Calu3 (cell line): ENCODE measurements around the gene USP17L19. TPM values are rescaled to one million over a fixed set of nuclear protein-coding genes. Genes with fewer than 3 reads are reported as not detected.
"Not testable (repeated sequence)": the region's sequence is repeated elsewhere in the genome, so short reads cannot be mapped to it uniquely, and the experiment has no call there.

Experiments used
- Bru-seq: library from RNA; stranded (reverse); fragments of 400-500 nt; gene quantifications from one replicate; lab custom pipeline; 2021; lab: Mats Ljungman, UMichigan
- BruChase-seq, 2 experiments: library from RNA; stranded (reverse); fragments of 400-500 nt; gene quantifications; one replicate each; lab custom pipeline; 2021; lab: Mats Ljungman, UMichigan
- BruUV-seq: library from RNA; stranded (reverse); fragments of 400-500 nt; replicated peaks from 2 replicates; lab custom pipeline; 2021; lab: Mats Ljungman, UMichigan
- CTCF ChIA-PET: fragments of 300-600 bp; sonication (Branson Sonifier 250); formaldehyde crosslinking; loops from one replicate; lab custom pipeline; 2022; ENCODE audit warnings: antibody characterized with exemption; lab: Charles Lee
- DNase-seq: peaks from one replicate; pipeline ENCODE4 v3.0.0; 2022
- H3K27ac Mint-ChIP-seq: one replicate; pipeline ENCODE4 v1.8.0; 2022; ENCODE audit warnings: mixed read lengths; ENCODE audit not compliant: unreplicated experiment
- H3K27me3 Mint-ChIP-seq: one replicate; pipeline ENCODE4 v1.8.0; 2022; ENCODE audit warnings: mixed read lengths; ENCODE audit not compliant: unreplicated experiment
- H3K36me3 Mint-ChIP-seq: one replicate; pipeline ENCODE4 v1.8.0; 2022; ENCODE audit warnings: mild to moderate bottlenecking, moderate library complexity, mixed read lengths; ENCODE audit not compliant: insufficient read depth, unreplicated experiment
- H3K4me1 Mint-ChIP-seq: one replicate; pipeline ENCODE4 v1.8.0; 2022; ENCODE audit warnings: mild to moderate bottlenecking, low read depth, mixed read lengths; ENCODE audit not compliant: unreplicated experiment
- H3K4me3 Mint-ChIP-seq: one replicate; pipeline ENCODE4 v1.8.0; 2022; ENCODE audit warnings: mild to moderate bottlenecking, low read depth, moderate library complexity, mixed read lengths; ENCODE audit not compliant: unreplicated experiment
- H3K9me3 Mint-ChIP-seq: one replicate; pipeline ENCODE4 v1.8.0; 2022; ENCODE audit warnings: low read depth, mixed read lengths; ENCODE audit not compliant: unreplicated experiment
- intact Hi-C: fragments of 100-400 bp; cut with micrococcal nuclease; formaldehyde crosslinking; loops from one replicate; pipeline ENCODE4 v1.10.0; 2022; ENCODE audit not compliant: unreplicated experiment
- long read RNA-seq: library from polyadenylated mRNA; stranded (forward); transcript quantifications from one replicate; pipeline ENCODE4 v2.0.0, GENCODE V29; 2022
- total RNA-seq: library from RNA; stranded (reverse); gene quantifications from 2 replicates; pipeline ENCODE4 v1.2.3, GENCODE V29; 2022

Gene USP17L19, protein sequence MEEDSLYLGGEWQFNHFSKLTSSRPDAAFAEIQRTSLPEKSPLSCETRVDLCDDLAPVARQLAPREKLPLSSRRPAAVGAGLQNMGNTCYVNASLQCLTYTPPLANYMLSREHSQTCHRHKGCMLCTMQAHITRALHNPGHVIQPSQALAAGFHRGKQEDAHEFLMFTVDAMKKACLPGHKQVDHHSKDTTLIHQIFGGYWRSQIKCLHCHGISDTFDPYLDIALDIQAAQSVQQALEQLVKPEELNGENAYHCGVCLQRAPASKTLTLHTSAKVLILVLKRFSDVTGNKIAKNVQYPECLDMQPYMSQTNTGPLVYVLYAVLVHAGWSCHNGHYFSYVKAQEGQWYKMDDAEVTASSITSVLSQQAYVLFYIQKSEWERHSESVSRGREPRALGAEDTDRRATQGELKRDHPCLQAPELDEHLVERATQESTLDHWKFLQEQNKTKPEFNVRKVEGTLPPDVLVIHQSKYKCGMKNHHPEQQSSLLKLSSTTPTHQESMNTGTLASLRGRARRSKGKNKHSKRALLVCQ
- total RNA-seq (not detected in 2 replicates), Bru-seq, nascent RNA (not detected), BruChase-seq, experiment 1, labeled RNA remaining after a 6-hour chase (not detected), BruChase-seq, experiment 2, labeled RNA remaining after a 2-hour chase (not detected)
- long read RNA-seq, result 0 reads

DNA sequence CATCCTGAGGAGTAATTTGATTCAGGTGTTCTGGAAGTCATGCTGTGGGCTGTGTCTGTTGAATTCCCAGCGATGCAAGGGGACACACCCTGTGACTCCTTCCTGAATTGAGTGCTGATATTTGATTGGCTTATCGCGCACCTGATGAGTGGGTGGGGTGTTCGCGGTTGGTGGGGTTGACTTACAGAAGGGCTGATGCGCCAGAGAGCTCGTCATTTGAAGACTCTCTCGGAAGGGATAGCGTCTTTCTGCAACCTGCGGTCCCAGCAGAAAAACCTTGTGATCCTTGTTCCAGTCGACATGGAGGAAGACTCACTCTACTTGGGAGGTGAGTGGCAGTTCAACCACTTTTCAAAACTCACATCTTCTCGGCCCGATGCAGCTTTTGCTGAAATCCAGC lies at the start of gene USP17L19:
Gene USP17L19 (plus strand): TSS at position 301 of the 400 bp plus-strand sequence. CDS start 0 bp downstream, at position 301.
- H3K9me3 Mint-ChIP-seq, H3K4me1 Mint-ChIP-seq, intact Hi-C loops, CTCF ChIA-PET, BruUV-seq, H3K4me3 Mint-ChIP-seq, DNase-seq, H3K27ac Mint-ChIP-seq, H3K36me3 Mint-ChIP-seq, H3K27me3 Mint-ChIP-seq: not testable (repeated sequence)

DNA sequence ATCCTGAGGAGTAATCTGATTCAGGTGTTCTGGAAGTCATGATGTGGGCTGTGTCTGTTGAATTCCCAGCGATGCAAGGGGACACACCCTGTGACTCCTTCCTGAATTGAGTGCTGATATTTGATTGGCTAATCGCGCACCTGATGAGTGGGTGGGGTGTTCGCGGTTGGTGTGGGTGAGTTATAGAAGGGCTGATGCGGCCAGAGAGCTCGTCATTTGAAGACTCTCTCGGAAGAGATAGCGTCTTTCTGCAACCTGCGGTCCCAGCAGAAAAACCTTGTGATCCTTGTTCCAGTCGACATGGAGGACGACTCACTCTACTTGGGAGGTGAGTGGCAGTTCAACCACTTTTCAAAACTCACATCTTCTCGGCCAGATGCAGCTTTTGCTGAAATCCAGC lies 42.8 kb upstream of the USP17L19 start, which contains the start of gene USP17L10:
Gene USP17L10 (plus strand): TSS at position 301 of the 400 bp plus-strand sequence. CDS start 0 bp downstream, at position 301.
- BruUV-seq, H3K36me3 Mint-ChIP-seq, intact Hi-C loops, H3K27me3 Mint-ChIP-seq, H3K27ac Mint-ChIP-seq, CTCF ChIA-PET, H3K4me1 Mint-ChIP-seq, DNase-seq, H3K4me3 Mint-ChIP-seq, H3K9me3 Mint-ChIP-seq: not testable (repeated sequence)

DNA sequence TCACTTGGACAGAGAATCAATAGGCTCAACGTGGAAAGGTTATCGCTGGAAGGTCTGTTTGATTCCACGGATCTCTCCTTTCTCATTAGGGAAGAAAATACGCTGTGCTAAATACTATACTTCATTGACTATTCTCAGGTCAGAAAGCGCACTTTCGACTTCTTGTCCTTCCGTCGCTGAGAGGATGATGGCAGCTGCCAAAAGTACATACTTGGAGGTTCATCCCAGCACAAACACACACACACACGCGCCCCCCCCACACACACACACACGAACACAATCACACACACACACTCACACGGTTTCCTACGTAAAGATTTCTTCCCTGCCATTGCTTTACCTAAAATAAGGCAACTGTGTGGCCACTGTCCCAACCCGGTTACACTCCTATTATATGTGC lies 38.5 kb upstream of the USP17L19 start:
- H3K27ac Mint-ChIP-seq, BruUV-seq, H3K36me3 Mint-ChIP-seq, H3K27me3 Mint-ChIP-seq, H3K9me3 Mint-ChIP-seq, intact Hi-C loops, DNase-seq, H3K4me1 Mint-ChIP-seq, H3K4me3 Mint-ChIP-seq, CTCF ChIA-PET: not testable (repeated sequence)

DNA sequence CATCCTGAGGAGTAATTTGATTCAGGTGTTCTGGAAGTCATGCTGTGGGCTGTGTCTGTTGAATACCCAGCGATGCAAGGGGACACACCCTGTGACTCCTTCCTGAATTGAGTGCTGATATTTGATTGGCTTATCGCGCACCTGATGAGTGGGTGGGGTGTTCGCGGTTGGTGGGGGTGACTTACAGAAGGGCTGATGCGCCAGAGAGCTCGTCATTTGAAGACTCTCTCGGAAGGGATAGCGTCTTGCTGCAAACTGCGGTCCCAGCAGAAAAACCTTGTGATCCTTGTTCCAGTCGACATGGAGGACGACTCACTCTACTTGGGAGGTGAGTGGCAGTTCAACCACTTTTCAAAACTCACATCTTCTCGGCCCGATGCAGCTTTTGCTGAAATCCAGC lies 38.1 kb upstream of the USP17L19 start, which contains the start of gene USP17L11:
Gene USP17L11 (plus strand): TSS at position 301 of the 400 bp plus-strand sequence. CDS start 0 bp downstream, at position 301.
- intact Hi-C loops, BruUV-seq, H3K27ac Mint-ChIP-seq, H3K27me3 Mint-ChIP-seq, DNase-seq, H3K9me3 Mint-ChIP-seq, CTCF ChIA-PET, H3K4me1 Mint-ChIP-seq, H3K36me3 Mint-ChIP-seq, H3K4me3 Mint-ChIP-seq: not testable (repeated sequence)

DNA sequence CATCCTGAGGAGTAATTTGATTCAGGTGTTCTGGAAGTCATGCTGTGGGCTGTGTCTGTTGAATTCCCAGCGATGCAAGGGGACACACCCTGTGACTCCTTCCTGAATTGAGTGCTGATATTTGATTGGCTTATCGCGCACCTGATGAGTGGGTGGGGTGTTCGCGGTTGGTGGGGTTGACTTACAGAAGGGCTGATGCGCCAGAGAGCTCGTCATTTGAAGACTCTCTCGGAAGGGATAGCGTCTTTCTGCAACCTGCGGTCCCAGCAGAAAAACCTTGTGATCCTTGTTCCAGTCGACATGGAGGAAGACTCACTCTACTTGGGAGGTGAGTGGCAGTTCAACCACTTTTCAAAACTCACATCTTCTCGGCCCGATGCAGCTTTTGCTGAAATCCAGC lies 33.3 kb upstream of the USP17L19 start, which contains the start of gene USP17L12:
Gene USP17L12 (plus strand): TSS at position 301 of the 400 bp plus-strand sequence. CDS start 0 bp downstream, at position 301.
- H3K4me3 Mint-ChIP-seq, H3K9me3 Mint-ChIP-seq, H3K36me3 Mint-ChIP-seq, H3K27me3 Mint-ChIP-seq, H3K27ac Mint-ChIP-seq, H3K4me1 Mint-ChIP-seq, BruUV-seq, DNase-seq, CTCF ChIA-PET, intact Hi-C loops: not testable (repeated sequence)

DNA sequence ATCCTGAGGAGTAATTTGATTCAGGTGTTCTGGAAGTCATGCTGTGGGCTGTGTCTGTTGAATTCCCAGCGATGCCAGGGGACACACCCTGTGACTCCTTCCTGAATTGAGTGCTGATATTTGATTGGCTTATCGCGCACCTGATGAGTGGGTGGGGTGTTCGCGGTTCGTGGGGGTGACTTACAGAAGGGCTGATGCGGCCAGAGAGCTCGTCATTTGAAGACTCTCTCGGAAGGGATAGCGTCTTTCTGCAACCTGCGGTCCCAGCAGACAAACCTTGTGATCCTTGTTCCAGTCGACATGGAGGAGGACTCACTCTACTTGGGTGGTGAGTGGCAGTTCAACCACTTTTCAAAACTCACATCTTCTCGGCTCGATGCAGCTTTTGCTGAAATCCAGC lies 28.6 kb upstream of the USP17L19 start, which contains the start of gene USP17L13:
Gene USP17L13 (plus strand): TSS at position 301 of the 400 bp plus-strand sequence. CDS start 0 bp downstream, at position 301.
- H3K27ac Mint-ChIP-seq, H3K4me1 Mint-ChIP-seq, H3K9me3 Mint-ChIP-seq, CTCF ChIA-PET, H3K36me3 Mint-ChIP-seq, H3K27me3 Mint-ChIP-seq, H3K4me3 Mint-ChIP-seq, BruUV-seq, intact Hi-C loops, DNase-seq: not testable (repeated sequence)

DNA sequence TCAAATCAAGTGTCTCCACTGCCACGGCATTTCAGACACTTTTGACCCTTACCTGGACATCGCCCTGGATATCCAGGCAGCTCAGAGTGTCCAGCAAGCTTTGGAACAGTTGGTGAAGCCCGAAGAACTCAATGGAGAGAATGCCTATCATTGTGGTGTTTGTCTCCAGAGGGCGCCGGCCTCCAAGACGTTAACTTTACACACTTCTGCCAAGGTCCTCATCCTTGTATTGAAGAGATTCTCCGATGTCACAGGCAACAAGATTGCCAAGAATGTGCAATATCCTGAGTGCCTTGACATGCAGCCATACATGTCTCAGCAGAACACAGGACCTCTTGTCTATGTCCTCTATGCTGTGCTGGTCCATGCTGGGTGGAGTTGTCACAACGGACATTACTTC lies 22.9 kb upstream of the USP17L19 start:
- CTCF ChIA-PET, H3K36me3 Mint-ChIP-seq, H3K4me1 Mint-ChIP-seq, intact Hi-C loops, H3K9me3 Mint-ChIP-seq, H3K27me3 Mint-ChIP-seq, BruUV-seq, H3K4me3 Mint-ChIP-seq, DNase-seq, H3K27ac Mint-ChIP-seq: not testable (repeated sequence)

DNA sequence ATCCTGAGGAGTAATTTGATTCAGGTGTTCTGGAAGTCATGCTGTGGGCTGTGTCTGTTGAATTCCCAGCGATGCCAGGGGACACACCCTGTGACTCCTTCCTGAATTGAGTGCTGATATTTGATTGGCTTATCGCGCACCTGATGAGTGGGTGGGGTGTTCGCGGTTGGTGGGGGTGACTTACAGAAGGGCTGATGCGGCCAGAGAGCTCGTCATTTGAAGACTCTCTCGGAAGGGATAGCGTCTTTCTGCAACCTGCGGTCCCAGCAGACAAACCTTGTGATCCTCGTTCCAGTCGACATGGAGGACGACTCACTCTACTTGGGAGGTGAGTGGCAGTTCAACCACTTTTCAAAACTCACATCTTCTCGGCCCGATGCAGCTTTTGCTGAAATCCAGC lies 19.1 kb upstream of the USP17L19 start, which contains the start of gene USP17L15:
Gene USP17L15 (plus strand): TSS at position 301 of the 400 bp plus-strand sequence. CDS start 0 bp downstream, at position 301.
- H3K4me3 Mint-ChIP-seq, DNase-seq, H3K9me3 Mint-ChIP-seq, H3K27me3 Mint-ChIP-seq, H3K4me1 Mint-ChIP-seq, intact Hi-C loops, CTCF ChIA-PET, H3K36me3 Mint-ChIP-seq, H3K27ac Mint-ChIP-seq, BruUV-seq: not testable (repeated sequence)

DNA sequence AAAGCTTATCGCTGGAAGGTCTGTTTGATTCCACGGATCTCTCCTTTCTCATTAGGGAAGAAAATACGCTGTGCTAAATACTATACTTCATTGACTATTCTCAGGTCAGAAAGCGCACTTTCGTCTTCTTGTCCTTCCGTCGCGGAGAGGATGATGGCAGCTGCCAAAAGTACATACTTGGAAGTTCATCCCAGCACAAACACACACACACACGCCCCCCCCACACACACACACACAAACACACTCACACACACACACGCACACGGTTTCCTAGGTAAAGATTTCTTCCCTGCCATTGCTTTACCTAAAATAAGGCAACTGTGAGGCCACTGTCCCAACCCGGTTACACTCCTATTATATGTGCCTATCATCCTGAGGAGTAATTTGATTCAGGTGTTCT lies 14.7 kb upstream of the USP17L19 start:
- DNase-seq, intact Hi-C loops, H3K27ac Mint-ChIP-seq, H3K27me3 Mint-ChIP-seq, H3K4me3 Mint-ChIP-seq, H3K36me3 Mint-ChIP-seq, H3K9me3 Mint-ChIP-seq, BruUV-seq, CTCF ChIA-PET, H3K4me1 Mint-ChIP-seq: not testable (repeated sequence)
